Subcutaneous abdominal adipose tissue (tissue), 5 donors: ENCODE measurements around the gene DNASE2B.
A peak's percentile ranks its signal among the peaks of the same experiment; 100 is the strongest.

Source experiments
- H3K27ac ChIP-seq: one replicate; pipeline ENCODE4 v1.7.0; 2013; ENCODE audit warnings: low read depth, mild to moderate bottlenecking, inconsistent platforms, low read length, moderate library complexity
- H3K27me3 ChIP-seq, 5 donors: one replicate each; pipeline ENCODE4 v1.7.0; 2013; ENCODE audit warnings: low read length in 5 of 5, inconsistent platforms in 1 of 5; ENCODE audit not compliant: control insufficient read depth in 5 of 5, insufficient read depth in 4 of 5
- H3K36me3 ChIP-seq, 5 donors: one replicate each; pipeline ENCODE4 v1.7.0; 2013; ENCODE audit warnings: low read length in 5 of 5; ENCODE audit not compliant: control insufficient read depth in 5 of 5, insufficient read depth in 5 of 5
- H3K4me1 ChIP-seq, 5 donors: one replicate each; pipeline ENCODE4 v1.7.0; 2013; ENCODE audit warnings: low read length in 5 of 5, mild to moderate bottlenecking in 3 of 5, moderate library complexity in 1 of 5; ENCODE audit not compliant: control insufficient read depth in 5 of 5, insufficient read depth in 5 of 5
- H3K4me3 ChIP-seq, 5 donors: one replicate each; pipeline ENCODE4 v1.7.0; 2013; ENCODE audit warnings: low read length in 5 of 5, low read depth in 1 of 5
- H3K9ac ChIP-seq, 5 donors: one replicate each; pipeline ENCODE4 v1.7.0; 2013; ENCODE audit warnings: low read length in 5 of 5, mild to moderate bottlenecking in 4 of 5, moderate library complexity in 3 of 5
- H3K9me3 ChIP-seq, 5 donors: one replicate each; pipeline ENCODE4 v1.7.0; 2013; ENCODE audit warnings: low read length in 5 of 5; ENCODE audit not compliant: control insufficient read depth in 5 of 5
- donor health status: healthy.
- donor health status: healthy.
- donor health status: healthy.
- donor health status: healthy.
- donor health status: healthy.

DNASE2B gene

DNA sequence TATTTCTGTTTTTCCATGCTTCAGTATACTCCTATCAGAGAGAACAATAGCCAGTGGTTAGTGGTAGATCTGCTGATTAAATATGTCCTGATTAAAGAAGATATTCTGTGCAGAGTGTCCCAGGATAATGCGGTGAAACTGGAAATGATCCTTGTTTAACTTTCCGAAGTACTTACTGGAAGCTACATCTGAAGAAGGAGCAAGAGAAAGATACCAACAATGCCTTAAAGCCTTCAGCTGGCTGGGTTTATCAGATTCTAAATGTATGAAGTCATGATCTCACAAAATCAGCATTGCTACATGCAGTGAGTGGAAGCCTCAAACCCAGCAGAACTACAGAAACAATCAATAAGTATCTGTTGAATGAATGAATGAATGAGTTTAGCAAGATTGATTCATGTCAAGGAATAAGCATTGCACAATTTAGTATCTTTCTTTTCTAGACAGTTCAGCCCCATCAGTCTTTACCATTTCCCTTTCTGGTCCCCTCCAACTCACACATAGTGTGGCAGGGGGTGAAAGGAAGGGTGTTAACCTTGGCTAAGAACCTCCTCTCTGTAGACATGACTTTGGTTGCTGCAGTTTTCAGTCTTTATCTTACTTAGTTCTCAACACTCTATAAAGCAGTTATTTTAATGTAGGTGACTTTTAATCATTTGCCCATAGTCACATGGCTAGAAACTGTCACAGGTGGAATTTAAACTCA lies 24.7 kb upstream of the DNASE2B start:
- H3K9me3 ChIP-seq = no peaks in the 10 kb centered on the region
- no peak overlapping the region for H3K4me3 ChIP-seq
- H3K27me3 ChIP-seq = no peaks in the 10 kb centered on the region
- H3K27ac ChIP-seq = no peak overlapping the region
- H3K9ac ChIP-seq = no peak overlapping the region
- no peaks in the 10 kb centered on the region for H3K36me3 ChIP-seq
- peaks cover 0 to 3% (median 0%) of the 10 kb centered on the region in 5 donors for H3K4me1 ChIP-seq

DNA sequence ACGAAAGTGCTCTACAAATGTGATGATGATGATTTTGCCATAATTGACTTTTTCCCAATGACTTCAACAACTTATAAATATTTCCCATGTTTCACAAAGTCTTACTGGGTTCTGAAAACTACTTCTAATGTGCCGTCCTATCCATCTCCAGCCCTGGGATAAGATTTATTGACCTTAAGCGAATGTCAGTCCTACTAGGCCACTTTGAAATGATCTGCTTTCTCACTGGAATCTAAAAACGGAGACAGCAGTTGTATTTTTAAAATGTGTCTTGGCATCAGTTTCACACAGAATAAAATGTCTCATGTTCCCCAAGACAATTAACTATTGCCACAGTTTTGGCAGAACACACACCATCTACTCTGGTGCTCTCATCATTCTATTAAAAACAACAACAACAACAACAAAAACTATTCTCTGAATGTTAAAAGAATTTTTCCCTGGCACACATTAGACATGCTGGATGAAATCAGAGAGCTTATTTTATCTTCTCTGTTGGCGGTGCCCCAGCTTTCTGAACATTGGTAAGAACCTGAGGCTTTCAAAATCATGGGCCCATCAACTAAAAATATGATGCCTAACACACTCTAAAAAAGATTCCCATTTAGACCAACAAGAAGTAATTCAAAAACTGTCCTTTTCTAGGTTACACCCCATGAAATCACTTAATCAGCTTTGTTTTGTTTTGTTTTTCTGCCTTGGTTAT lies 23.1 kb upstream of the DNASE2B start:
- Histone ChIP-seq H3K9me3 (no peaks in the 10 kb centered on the region), H3K9ac (no peak overlapping the region), H3K36me3 (no peaks in the 10 kb centered on the region), H3K27ac (peak overlapping the region; percentile 0), H3K27me3 (no peaks in the 10 kb centered on the region), H3K4me1 (peaks cover 0 to 3% (median 0%) of the 10 kb centered on the region in 5 donors), H3K4me3 (no peak overlapping the region)

- H3K9me3 ChIP-seq = no peaks in the 10 kb centered on the region
- peaks cover 0 to 3% (median 0%) of the 10 kb centered on the region in 5 donors for H3K4me1 ChIP-seq
- H3K4me3 ChIP-seq = no peak overlapping the region
- no peaks in the 10 kb centered on the region for H3K36me3 ChIP-seq
- no peaks in the 10 kb centered on the region for H3K27me3 ChIP-seq
- H3K27ac ChIP-seq = no peak overlapping the region
- no peak overlapping the region for H3K9ac ChIP-seq
Observed at GRCh38 chr1:84376000-84376910, 22.0 kb upstream of the DNASE2B start.

- Histone ChIP-seq H3K4me1 (peaks cover 0 to 3% (median 0%) of the 10 kb centered on the region in 5 donors), H3K27ac (no peak overlapping the region), H3K27me3 (no peaks in the 10 kb centered on the region)
Observed at GRCh38 chr1:84377480-84378095, 20.7 kb upstream of the DNASE2B start.

DNA sequence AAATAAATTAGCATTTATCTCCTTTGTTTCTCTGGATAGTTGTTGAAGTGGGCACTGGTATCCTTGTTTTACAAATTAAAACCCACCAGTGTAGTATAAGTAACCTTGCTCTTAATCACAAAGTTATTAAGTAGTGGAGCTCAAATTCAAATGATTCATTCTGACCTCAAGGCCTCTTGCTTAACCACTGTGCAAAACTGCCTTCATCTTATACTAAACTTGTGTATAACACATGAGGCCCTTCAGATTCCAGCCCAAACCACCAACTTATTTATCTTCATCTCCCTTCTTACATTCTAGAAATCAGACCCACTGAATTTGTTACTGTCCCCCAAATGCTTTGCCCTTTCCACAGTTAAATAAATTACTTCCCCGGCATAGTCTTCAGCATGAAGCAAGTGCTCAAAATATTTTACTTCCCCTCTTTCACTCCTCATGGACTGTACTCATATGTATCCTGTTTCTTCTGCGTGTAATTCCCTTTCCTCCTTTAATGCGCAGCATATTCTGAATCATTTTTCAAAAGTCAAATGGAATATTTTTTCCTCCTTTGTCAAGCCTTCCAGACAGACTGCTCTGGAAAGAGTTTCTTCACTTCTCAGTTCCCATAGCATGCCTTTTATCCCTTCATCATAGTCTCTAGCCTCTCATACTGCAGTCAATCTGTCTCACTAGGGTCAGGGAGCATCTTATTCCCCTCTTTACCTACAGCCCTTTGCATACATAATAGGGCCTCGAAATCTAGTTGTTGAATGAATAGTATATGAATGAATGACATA lies 19.0 kb upstream of the DNASE2B start:
- peaks cover 0 to 3% (median 0%) of the 10 kb centered on the region in 5 donors for H3K4me1 ChIP-seq
- no peaks in the 10 kb centered on the region for H3K27me3 ChIP-seq
- H3K36me3 ChIP-seq = no peaks in the 10 kb centered on the region
- H3K27ac ChIP-seq = no peak overlapping the region
- H3K9me3 ChIP-seq = no peaks in the 10 kb centered on the region
- H3K9ac ChIP-seq = no peak overlapping the region
- no peak overlapping the region for H3K4me3 ChIP-seq

More at GRCh38 chr1:84377480-84378095, 20.7 kb upstream of the DNASE2B start:
- no peaks in the 10 kb centered on the region for H3K9me3 ChIP-seq
- no peak overlapping the region for H3K9ac ChIP-seq
- H3K36me3 ChIP-seq = no peaks in the 10 kb centered on the region
- no peak overlapping the region for H3K4me3 ChIP-seq

DNA sequence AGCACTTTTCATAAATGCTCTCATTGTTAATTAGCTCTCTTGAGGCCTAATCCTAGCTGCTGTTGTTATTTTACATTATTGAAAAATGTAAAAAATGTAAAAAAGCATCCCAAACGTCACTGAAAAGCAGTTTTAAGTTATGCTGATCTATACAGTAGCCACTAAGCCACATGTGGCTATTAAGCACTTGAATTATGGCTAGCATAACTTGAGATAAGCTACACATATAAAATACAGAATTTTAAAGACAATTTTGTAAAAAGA lies 18.4 kb upstream of the DNASE2B start:
- Histone ChIP-seq H3K36me3 (no peaks in the 10 kb centered on the region), H3K9me3 (no peaks in the 10 kb centered on the region), H3K9ac (no peak overlapping the region), H3K27me3 (no peaks in the 10 kb centered on the region), H3K27ac (no peak overlapping the region), H3K4me1 (peaks cover 0 to under 1% (median 0%) of the 10 kb centered on the region in 5 donors), H3K4me3 (no peak overlapping the region)

DNA sequence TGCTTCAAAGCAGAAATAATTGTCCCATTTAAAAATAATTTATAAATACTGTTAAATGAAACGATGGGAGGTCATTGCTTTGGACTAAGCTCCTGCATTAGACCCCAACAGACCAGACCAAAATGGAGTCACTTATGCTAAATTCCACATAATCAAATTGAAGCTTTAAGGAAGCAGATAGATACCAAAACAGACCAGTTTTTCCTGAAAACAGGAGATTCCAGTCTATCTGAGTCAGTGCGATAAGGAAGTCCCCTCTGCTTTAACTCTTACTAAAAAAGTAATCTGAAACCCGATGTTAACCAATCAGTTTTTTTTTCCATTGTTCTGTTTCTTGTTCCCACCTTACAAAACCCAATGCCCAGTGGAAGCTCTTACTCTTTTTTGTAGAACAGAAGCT lies 16.2 kb upstream of the DNASE2B start:
- no peaks in the 10 kb centered on the region for H3K27me3 ChIP-seq
- no peaks in the 10 kb centered on the region for H3K36me3 ChIP-seq
- H3K9me3 ChIP-seq = no peaks in the 10 kb centered on the region
- no peak overlapping the region for H3K4me3 ChIP-seq
- H3K9ac ChIP-seq = no peak overlapping the region
- H3K27ac ChIP-seq = no peak overlapping the region
- no peaks in the 10 kb centered on the region for H3K4me1 ChIP-seq

DNA sequence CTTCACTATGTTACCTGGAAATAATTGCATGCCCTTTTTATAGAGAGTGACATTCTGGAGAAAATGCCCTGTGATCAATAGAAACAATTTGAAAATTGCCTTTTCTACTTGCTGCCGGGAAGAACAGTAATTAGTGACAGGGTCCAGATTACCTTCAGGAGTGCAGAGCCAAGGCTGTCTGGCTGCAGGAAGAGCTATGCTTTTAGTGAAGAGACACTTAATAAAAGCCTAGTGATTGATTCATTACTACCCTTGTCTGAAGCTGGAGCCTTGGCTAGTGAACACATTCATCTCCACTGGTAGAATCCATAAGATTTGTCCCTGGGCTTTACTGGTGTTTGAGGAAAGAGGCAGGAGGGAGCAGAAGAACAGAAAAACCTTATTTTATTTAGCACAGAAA lies 12.9 kb upstream of the DNASE2B start:
- Histone ChIP-seq H3K4me1 (peaks cover 0 to 2% (median 0%) of the 10 kb centered on the region in 5 donors), H3K27ac (no peak overlapping the region), H3K4me3 (no peak overlapping the region), H3K36me3 (no peaks in the 10 kb centered on the region), H3K9ac (no peak overlapping the region), H3K27me3 (no peaks in the 10 kb centered on the region), H3K9me3 (no peaks in the 10 kb centered on the region)

DNA sequence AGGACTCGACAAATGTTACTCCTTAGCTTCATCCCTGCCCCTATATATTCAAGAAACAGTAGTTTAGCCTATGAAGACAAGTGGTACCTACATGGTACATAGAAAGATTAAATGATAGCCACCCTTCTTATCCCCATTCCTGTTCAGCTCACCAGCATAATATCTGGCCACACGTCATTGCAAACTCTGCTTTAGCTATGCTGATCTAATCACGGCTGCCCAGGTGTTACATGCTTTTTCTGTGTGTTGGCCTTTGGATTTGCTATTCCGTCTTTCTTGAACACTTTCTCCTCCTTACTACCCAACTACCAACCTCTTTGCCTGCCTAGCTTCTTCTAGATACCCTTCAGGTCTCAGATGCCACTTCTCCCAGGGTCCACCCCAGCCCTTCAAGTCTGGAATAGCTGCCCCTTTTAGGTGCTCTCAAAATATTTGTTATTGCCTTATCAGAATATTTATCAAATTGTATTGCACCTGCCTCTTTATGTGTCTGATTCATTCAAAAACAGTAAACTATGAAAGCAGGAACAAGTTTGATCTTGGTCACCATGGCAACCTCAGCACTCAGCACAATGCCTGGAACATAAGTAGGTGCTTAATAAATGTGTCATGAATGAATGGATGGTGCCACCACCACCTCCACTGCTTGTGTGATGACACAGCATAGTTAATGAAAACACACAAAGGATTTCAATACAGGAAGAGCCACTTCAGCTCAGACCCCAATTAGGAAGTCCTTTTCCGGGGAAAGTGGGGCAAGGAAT lies 11.4 kb upstream of the DNASE2B start:
- no peak overlapping the region for H3K9ac ChIP-seq
- H3K27me3 ChIP-seq = no peaks in the 10 kb centered on the region
- no peak overlapping the region for H3K4me3 ChIP-seq
- H3K27ac ChIP-seq = no peak overlapping the region
- H3K4me1 ChIP-seq = peaks cover 0 to 2% (median 0%) of the 10 kb centered on the region in 5 donors
- no peaks in the 10 kb centered on the region for H3K36me3 ChIP-seq
- H3K9me3 ChIP-seq = no peaks in the 10 kb centered on the region
